Spleen (tissue), 11 donors: Measurements from ENCODE around the gene BRAT1. TPM values are rescaled to one million over a fixed set of nuclear protein-coding genes. Genes with fewer than 3 reads are reported as not detected.

Experiments
- DNase-seq: peaks from one replicate; pipeline ENCODE4 v3.0.0-alpha.2; 2020
- H3K27ac ChIP-seq, 8 donors: fragments of 200-600 bp; sonication (generic) in 7 of 8; 1 replicate in 4 of 8; 2 replicates in 4 of 8; pipeline versions ENCODE4 v1.5.0 to v1.8.0; 2016 to 2021; ENCODE audit warnings: inconsistent platforms in 4 of 8, mild to moderate bottlenecking in 4 of 8, moderate library complexity in 1 of 8
- H3K27me3 ChIP-seq, 7 donors: fragments of 200-600 bp; sonication (generic) in 6 of 7; replicated peaks in 1 of 7; 1 replicate in 4 of 7; 2 replicates in 3 of 7; pipeline versions ENCODE4 v1.5.0 to v1.8.0; 2016 to 2021; ENCODE audit warnings: inconsistent platforms in 3 of 7, mild to moderate bottlenecking in 1 of 7
- H3K36me3 ChIP-seq, 6 donors: fragments of 200-600 bp; sonication (generic) in 5 of 6; 1 replicate in 4 of 6; 2 replicates in 2 of 6; pipeline versions ENCODE4 v1.5.0 to v1.8.0; 2016 to 2021; ENCODE audit warnings: inconsistent platforms in 2 of 6
- H3K4me1 ChIP-seq, 6 donors: fragments of 200-600 bp; sonication (generic) in 5 of 6; 1 replicate in 3 of 6; 2 replicates in 3 of 6; pipeline versions ENCODE4 v1.5.0 to v1.8.0; 2016 to 2021; ENCODE audit warnings: inconsistent platforms in 3 of 6
- H3K4me3 ChIP-seq, 8 donors: fragments of 200-600 bp; sonication (generic) in 7 of 8; 1 replicate in 4 of 8; 2 replicates in 4 of 8; pipeline versions ENCODE4 v1.5.0 to v1.8.0; 2016 to 2021; ENCODE audit warnings: inconsistent platforms in 4 of 8, mild to moderate bottlenecking in 4 of 8, moderate library complexity in 2 of 8
- H3K9me3 ChIP-seq, 8 donors: fragments of 200-600 bp; sonication (generic) in 7 of 8; 1 replicate in 4 of 8; 2 replicates in 4 of 8; pipeline versions ENCODE4 v1.5.0 to v1.8.0; 2016 to 2021; ENCODE audit warnings: inconsistent platforms in 4 of 8
- CTCF ChIP-seq, 11 experiments: fragments of 200-600 bp in 7 of 11; fragments of 450-650 bp in 4 of 11; sonication (generic) in 4 of 11; IDR thresholded peaks in 8 of 11; conservative IDR thresholded peaks in 3 of 11; 1 replicate in 7 of 11; 2 replicates in 4 of 11; pipeline versions ENCODE4 v1.4.0 to v1.8.0; 2016 to 2021; ENCODE audit warnings: antibody characterized with exemption in 11 of 11, inconsistent platforms in 4 of 11, mild to moderate bottlenecking in 1 of 11
- POLR2A ChIP-seq, 3 donors: fragments of 450-650 bp; IDR thresholded peaks; one replicate each; pipeline ENCODE4 v1.5.1; 2017; ENCODE audit warnings: antibody characterized with exemption in 3 of 3, mild to moderate bottlenecking in 1 of 3
- POLR2AphosphoS5 ChIP-seq, 3 donors: sonication (generic); formaldehyde crosslinking; IDR thresholded peaks; one replicate each; pipeline ENCODE4 v1.5.1; 2017; ENCODE audit warnings: antibody characterized with exemption in 3 of 3
- whole genome bisulfite sequencing, 5 donors: extraction: QIAGEN DNeasy Blood & Tissue Kit in 3 of 5; methylation state at CpG; one replicate each; pipeline versions ENCODE4 v1.1.5 to v1.1.7; 2013 to 2018; 5-methylcytosine and 5-hydroxymethylcytosine counted together
- intact Hi-C: fragments of 100-400 bp; cut with DNase I; formaldehyde crosslinking; loops from one replicate; pipeline ENCODE4 v1.15.0; 2023; ENCODE audit warnings: low total_unique reads
- polyA plus RNA-seq, 3 donors: library from polyadenylated mRNA; stranded (reverse); fragments of 200-250 nt; gene quantifications; one replicate each; pipeline ENCODE4 v1.2.1, GENCODE V29; 2013
- total RNA-seq, 7 donors: library from RNA; depleted of rRNA in 3 of 7; stranded (reverse); fragments of >200 nt in 3 of 7; fragmentation: NEBNext Ultra II Directional in 4 of 7; extraction: Animal tissue kit (Norgen Biotek cat#: 25700) in 4 of 7; gene quantifications; one replicate each; pipeline versions ENCODE4 v1.1.0 to v1.2.1, GENCODE V29; 2016 to 2021
- donor health status: healthy with polysubstance abuse.
- donor health status: DM: no; HTN: no; CAD: no; lungs with moderate emphysema.
- donor health status: DM: no; HTN: no; CAD: no.
- donor health status: Bipolar disorder and iron deficiency.
- donor health status: healthy.
- donor health status: DM: no; HTN: no; CAD: no.
- donor health status: DM: yes; HTN: yes; CAD: no.

BRAT1 gene
- total and polyA plus RNA-seq, 10 donors: 25.3 to 50.9 (median 33.4) TPM

DNA sequence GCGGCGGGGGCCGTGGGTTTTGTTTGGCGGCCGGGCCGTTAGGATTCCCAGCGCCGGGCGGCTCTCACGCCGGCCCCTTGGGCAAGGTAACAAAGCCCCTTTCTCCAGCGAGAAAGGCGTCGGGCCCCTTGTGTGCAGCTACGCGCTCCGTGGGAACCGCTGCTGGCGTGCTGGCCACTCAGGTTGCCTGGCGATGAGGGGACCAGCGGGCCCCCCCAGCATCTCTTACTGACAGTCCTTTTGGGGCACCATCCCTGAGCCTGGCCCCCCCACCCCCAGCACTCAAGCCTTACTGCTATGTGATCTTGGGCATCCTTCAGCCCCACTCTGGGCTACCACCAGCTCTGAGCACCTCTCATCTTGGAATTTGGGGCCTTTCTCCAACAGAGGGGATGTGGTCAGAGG lies 34.0 kb downstream of the BRAT1 start:
- 22 to 41% (median 26%) methylated on average over 4 to 21 of the region's 21 CpGs for WGBS, 5 donors
- H3K4me3 ChIP-seq: peak overlapping the region; percentile 59 to 89 (median 67)
- peaks cover 0 to 32% (median 0%) of the 10 kb centered on the region in 7 donors for H3K27me3 ChIP-seq
- intact Hi-C loops: no loop called here
- peak; percentile 84 for DNase-seq
- peaks cover 58 to 94% (median 81%) of the 10 kb centered on the region in 6 donors for H3K4me1 ChIP-seq
- TF ChIP-seq POLR2A (IDR thresholded peaks at IDR 0.05): no peak
- no peak for TF ChIP-seq POLR2AphosphoS5 (IDR thresholded peaks at IDR 0.05)
- TF ChIP-seq CTCF (IDR thresholded peaks at IDR 0.05 in 8 of 11, conservative IDR thresholded peaks at IDR 0.05 in 3 of 11): no peak
- peak overlapping the region in 5 of 8 donors; percentile 27 to 96 (median 94) for H3K27ac ChIP-seq
- peaks cover 0 to 23% (median 12%) of the 10 kb centered on the region in 6 donors for H3K36me3 ChIP-seq
- H3K9me3 ChIP-seq: no peaks in the 10 kb centered on the region

DNA sequence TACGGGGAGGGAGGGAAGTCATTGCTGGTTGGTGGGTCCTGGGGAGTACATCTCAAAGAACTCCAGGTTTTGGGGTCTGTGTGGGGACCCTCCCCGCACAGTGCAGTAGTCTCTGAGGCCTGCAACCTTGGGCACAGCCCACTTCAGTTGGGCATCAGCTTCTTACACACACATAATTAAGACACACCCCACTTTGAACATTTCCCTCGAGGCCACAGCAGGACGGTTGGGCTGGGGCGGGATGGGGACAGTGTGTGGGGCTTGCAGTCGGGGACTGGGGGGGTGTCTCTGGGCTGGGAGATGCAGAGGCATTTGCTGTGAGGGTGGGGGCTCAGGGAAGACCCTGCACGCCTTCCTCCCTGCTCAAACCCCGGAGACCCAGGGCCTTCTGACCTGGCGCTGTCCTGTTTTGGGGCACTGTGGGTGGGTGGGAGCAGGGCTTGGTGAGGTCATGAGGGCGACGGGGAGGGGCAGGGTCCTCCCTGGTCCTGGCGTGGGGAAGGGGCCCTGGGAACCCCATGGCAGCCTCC lies 34.5 kb downstream of the BRAT1 start:
- DNase-seq: no peak
- no peaks in the 10 kb centered on the region for H3K9me3 ChIP-seq
- intact Hi-C loops: no loop called here
- WGBS, 5 donors: 9 to 21% (median 16%) methylated on average over 4 to 12 of the region's 12 CpGs
- peaks cover 0 to 32% (median 0%) of the 10 kb centered on the region in 7 donors for H3K27me3 ChIP-seq
- H3K4me3 ChIP-seq: peak overlapping the region; percentile 59 to 89 (median 67)
- no peak for TF ChIP-seq POLR2AphosphoS5 (IDR thresholded peaks at IDR 0.05)
- no peak for TF ChIP-seq POLR2A (IDR thresholded peaks at IDR 0.05)
- no peak for TF ChIP-seq CTCF (IDR thresholded peaks at IDR 0.05 in 8 of 11, conservative IDR thresholded peaks at IDR 0.05 in 3 of 11)
- peak overlapping the region in 5 of 8 donors; percentile 48 to 96 (median 94) for H3K27ac ChIP-seq
- H3K36me3 ChIP-seq: peaks cover 0 to 17% (median 8%) of the 10 kb centered on the region in 6 donors
- peaks cover 53 to 94% (median 78%) of the 10 kb centered on the region in 6 donors for H3K4me1 ChIP-seq

- H3K36me3 ChIP-seq: peaks cover 0 to 12% (median 2%) of the 10 kb centered on the region in 6 donors
- DNase-seq: peak; percentile 90
- H3K27me3 ChIP-seq: peaks cover 0 to 32% (median 0%) of the 10 kb centered on the region in 7 donors
- intact Hi-C loops: no loop called here
- H3K9me3 ChIP-seq: no peaks in the 10 kb centered on the region
- TF ChIP-seq POLR2A (IDR thresholded peaks at IDR 0.05): no peak
- TF ChIP-seq POLR2AphosphoS5 (IDR thresholded peaks at IDR 0.05): peak in 1 of 3 donors; percentile 31
- peak in 4 of 11 experiments; percentile 9 to 35 (median 25) for TF ChIP-seq CTCF (IDR thresholded peaks at IDR 0.05 in 8 of 11, conservative IDR thresholded peaks at IDR 0.05 in 3 of 11)
- peak overlapping the region in 6 of 8 donors; percentile 48 to 96 (median 82) for H3K27ac ChIP-seq
- peaks cover 47 to 94% (median 75%) of the 10 kb centered on the region in 6 donors for H3K4me1 ChIP-seq
- peak overlapping the region; percentile 59 to 89 (median 67) for H3K4me3 ChIP-seq
- WGBS, 5 donors: 2 to 10% (median 3%) methylated on average over 3 to 37 of the region's 37 CpGs
Observed at GRCh38 chr7:2520131-2520760, 35.1 kb downstream of the BRAT1 start.
